ENCODE results near the gene NT5DC3. TPM values are rescaled to one million over a fixed set of nuclear protein-coding genes. Genes with fewer than 3 reads are reported as not detected.

The NT5DC3 gene
- total RNA-seq, 4 donors from 2014 or later: 12.7 to 16.7 (median 16.2) TPM

DNA sequence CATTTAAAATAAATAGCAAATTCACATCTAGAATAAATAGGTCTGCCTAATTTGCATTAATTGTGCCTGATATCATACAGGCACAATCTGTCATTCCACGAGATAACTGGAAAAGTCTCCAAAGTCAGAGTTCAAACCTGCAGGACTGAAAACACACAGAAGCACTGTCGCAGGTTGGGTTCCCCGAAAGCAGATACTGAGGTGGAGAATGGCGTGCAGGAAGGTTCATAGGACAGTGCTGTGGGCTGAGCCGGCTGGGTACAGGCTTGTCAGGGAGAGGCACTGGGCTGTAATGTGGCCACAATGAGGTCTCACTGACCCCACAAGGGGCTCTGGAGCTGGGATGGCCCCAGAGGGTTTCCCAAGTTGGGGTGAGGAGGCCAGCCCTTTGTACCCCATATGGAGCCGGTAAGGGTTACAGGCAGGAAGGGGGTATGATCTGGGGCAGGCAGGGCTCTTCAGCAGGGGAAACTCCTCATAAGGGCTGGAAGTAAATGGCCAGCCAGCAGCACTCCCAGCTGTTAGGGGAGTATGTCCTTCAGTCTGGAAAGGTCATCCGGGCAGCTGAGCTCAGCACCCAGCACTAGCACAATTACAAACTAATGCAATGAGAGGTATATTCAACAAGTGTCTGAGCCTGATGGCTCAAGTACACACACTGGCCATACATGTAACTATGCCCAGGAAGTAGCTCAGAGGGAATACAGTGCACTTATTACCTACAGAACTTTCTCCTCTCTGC, 68.5 kb downstream of the NT5DC3 start:
- TF ChIP-seq POLR2A (IDR thresholded peaks at IDR 0.05) (no peak), EP300 (IDR thresholded peaks at IDR 0.05) (no peak)
- TF ChIP-seq, protein P1, sequence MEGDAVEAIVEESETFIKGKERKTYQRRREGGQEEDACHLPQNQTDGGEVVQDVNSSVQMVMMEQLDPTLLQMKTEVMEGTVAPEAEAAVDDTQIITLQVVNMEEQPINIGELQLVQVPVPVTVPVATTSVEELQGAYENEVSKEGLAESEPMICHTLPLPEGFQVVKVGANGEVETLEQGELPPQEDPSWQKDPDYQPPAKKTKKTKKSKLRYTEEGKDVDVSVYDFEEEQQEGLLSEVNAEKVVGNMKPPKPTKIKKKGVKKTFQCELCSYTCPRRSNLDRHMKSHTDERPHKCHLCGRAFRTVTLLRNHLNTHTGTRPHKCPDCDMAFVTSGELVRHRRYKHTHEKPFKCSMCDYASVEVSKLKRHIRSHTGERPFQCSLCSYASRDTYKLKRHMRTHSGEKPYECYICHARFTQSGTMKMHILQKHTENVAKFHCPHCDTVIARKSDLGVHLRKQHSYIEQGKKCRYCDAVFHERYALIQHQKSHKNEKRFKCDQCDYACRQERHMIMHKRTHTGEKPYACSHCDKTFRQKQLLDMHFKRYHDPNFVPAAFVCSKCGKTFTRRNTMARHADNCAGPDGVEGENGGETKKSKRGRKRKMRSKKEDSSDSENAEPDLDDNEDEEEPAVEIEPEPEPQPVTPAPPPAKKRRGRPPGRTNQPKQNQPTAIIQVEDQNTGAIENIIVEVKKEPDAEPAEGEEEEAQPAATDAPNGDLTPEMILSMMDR (IDR thresholded peaks at IDR 0.05): no peak
- Histone ChIP-seq H3K9me3 (no peaks in the 10 kb centered on the region), H3K4me3 (no peak overlapping the region), H3K27ac (peak overlapping the region in 2 of 4 donors; percentile 42 to 63), H3K27me3 (no peaks in the 10 kb centered on the region), H3K4me1 (peaks cover 0 to 33% (median 6%) of the 10 kb centered on the region in 4 donors), H3K36me3 (peaks cover 0 to 24% (median 0%) of the 10 kb centered on the region in 3 donors)
- no peak for DNase-seq (ENCODE audit: low spot score in 2 of 2)
- WGBS, 2 donors: 81 to 82% methylated on average over 7 of the region's 7 CpGs

GRCh38 chr12:103771466-103771865, 69.6 kb downstream of the NT5DC3 start:
- Histone ChIP-seq H3K27ac (peak overlapping the region in 2 of 4 donors; percentile 5 to 41), H3K9me3 (no peaks in the 10 kb centered on the region), H3K36me3 (peaks cover 0 to 21% (median 0%) of the 10 kb centered on the region in 3 donors), H3K27me3 (no peaks in the 10 kb centered on the region), H3K4me1 (peaks cover 0 to 33% (median 6%) of the 10 kb centered on the region in 4 donors), H3K4me3 (no peak overlapping the region)
- WGBS, 2 donors: 31 to 41% methylated on average over 3 of the region's 3 CpGs
- TF ChIP-seq POLR2A (IDR thresholded peaks at IDR 0.05): no peak
- TF ChIP-seq, protein P1 (IDR thresholded peaks at IDR 0.05): peak; percentile 32 to 63 (median 49)
- peak in 1 of 2 donors; percentile 17 for DNase-seq (ENCODE audit: low spot score in 2 of 2)

- Histone ChIP-seq H3K27ac (no peak overlapping the region), H3K4me1 (peaks cover 0 to 30% (median 6%) of the 10 kb centered on the region in 4 donors), H3K27me3 (no peaks in the 10 kb centered on the region), H3K4me3 (no peak overlapping the region), H3K36me3 (peaks cover 0 to 34% (median 0%) of the 10 kb centered on the region in 3 donors), H3K9me3 (no peaks in the 10 kb centered on the region)
- DNase-seq (ENCODE audit: low spot score in 2 of 2): no peak
- WGBS, 2 donors: 87 to 92% methylated on average over 9 of the region's 9 CpGs
- TF ChIP-seq EP300 (IDR thresholded peaks at IDR 0.05): no peak
- TF ChIP-seq, protein P1 (IDR thresholded peaks at IDR 0.05): no peak
Measured at GRCh38 chr12:103769240-103769945, 71.6 kb downstream of the NT5DC3 start.

DNA sequence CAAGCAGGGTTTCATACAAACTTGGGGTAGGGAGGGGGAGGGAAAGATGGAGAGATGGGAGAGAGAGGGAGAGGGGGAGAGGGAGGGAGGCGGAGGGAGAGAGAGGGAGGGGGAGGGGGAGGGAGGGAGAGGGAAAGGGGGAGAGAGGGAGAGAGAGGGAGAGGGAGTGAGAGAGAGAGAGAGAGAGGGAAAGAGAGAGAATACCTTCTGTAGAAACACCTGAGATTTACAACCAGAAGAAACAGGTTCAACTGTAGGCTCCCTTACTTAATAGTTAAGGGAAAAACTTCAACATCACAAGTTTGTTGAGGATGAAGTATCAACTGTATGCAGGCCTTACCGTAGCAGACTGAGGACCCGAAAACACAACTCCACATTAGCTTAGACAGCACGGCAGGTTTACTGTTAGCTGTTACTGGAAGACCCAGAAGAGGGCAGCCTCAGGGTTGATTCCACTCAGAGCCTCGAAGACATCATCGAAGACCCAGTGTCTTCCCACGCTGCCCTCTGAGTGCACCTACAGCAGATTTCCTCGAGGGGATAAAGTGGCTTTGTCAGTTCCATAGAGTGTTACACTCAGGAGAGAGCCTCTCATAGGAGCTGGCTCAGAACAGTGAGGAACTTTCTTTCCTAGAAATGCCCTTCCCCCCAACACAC, 72.4 kb downstream of the NT5DC3 start:
- no peak for TF ChIP-seq EP300 (IDR thresholded peaks at IDR 0.05)
- TF ChIP-seq, protein P1 (IDR thresholded peaks at IDR 0.05): no peak
- TF ChIP-seq POLR2A (IDR thresholded peaks at IDR 0.05): no peak
- Histone ChIP-seq H3K27me3 (no peaks in the 10 kb centered on the region), H3K9me3 (no peaks in the 10 kb centered on the region), H3K4me1 (peaks cover 0 to 22% (median 6%) of the 10 kb centered on the region in 4 donors), H3K27ac (no peak overlapping the region), H3K4me3 (no peak overlapping the region), H3K36me3 (peaks cover 0 to 34% (median 0%) of the 10 kb centered on the region in 3 donors)
- WGBS, 2 donors: 62 to 64% methylated on average over 7 of the region's 8 CpGs
- DNase-seq (ENCODE audit: low spot score in 2 of 2): no peak

All from tibial nerve (tissue), 4 donors.